Measurements from ENCODE around the gene SLC25A26.
"Not testable (repeated sequence)": the region's sequence is repeated elsewhere in the genome, so short reads cannot be mapped to it uniquely, and the experiment has no call there.

Gene SLC25A26

DNA sequence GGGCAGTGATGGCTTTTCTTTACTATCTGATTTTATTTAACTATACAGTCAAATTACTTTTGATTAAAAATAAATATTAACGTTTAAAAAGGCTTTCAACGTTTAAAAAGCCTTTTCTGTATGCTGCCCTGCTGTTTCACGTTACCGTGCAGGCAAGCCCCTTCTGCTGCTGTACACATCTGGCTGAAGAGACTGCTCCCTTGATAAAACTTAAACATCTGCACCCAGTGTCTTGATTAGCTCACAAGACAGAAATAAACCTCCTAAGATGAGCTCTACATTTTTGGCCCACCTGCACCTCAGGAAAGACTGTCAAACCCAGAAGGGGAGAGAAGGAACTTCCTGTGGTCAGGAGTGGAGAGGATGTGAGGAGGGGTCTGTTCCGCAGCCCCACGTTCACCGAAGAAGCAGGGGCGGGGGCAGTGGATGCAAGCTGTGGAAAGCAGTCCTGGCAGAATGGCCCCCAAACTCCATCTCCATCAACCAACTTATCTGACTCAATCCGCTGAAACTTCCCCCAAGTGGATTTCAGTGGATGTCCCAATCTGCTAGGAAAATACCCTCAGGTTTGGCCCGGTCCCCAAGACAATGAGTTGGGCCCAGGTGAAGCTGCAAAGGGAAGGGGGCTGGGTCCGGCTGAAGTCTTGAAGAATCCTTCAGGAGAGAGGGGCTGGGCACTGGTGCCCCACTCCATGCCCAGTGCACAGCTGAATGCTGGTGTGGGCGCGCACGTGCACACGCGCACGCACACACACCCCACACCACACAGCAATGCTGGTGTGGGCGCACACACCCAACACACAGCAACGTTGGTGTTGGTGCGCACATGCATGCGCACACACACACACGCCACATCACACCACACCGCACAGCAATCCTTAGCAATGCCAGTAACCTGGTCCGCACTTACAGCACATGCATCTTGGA, 191.4 kb downstream of the SLC25A26 start:
- Histone ChIP-seq H3K4me3 (no peak overlapping the region), H3K9me3 (ENCODE audit: low read depth, low read length) (no peaks in the 10 kb centered on the region), H3K27ac (no peak overlapping the region), H3K36me3 (ENCODE audit: insufficient read depth, low read length) (peaks cover 3% of the 10 kb centered on the region; the same call in 1 of the 2 replicates), H3K9ac (ENCODE audit: insufficient read length) (no peak overlapping the region)
- DNase-seq (ENCODE audit: low read depth, low spot score) = no peak
- no peak for TF ChIP-seq EZH2 (IDR thresholded peaks at IDR 0.05)
- TF ChIP-seq POLR2AphosphoS5 (IDR thresholded peaks at IDR 0.05; ENCODE audit: borderline replicate concordance, low read depth, low read length) = no peak
- no peak for TF ChIP-seq FOXP2 (optimal IDR thresholded peaks at IDR 0.05; ENCODE audit: control extremely low read depth, extremely low read length, insufficient read depth)

GRCh38 chr3:66413151-66413751, 192.4 kb downstream of the SLC25A26 start:
- no peak overlapping the region for H3K4me3 ChIP-seq
- TF ChIP-seq EZH2 (IDR thresholded peaks at IDR 0.05) = no peak
- H3K9ac ChIP-seq (ENCODE audit: insufficient read length) = no peak overlapping the region
- H3K27ac ChIP-seq = no peak overlapping the region
- no peaks in the 10 kb centered on the region for H3K9me3 ChIP-seq (ENCODE audit: low read depth, low read length)
- H3K36me3 ChIP-seq (ENCODE audit: insufficient read depth, low read length) = peaks cover 3% of the 10 kb centered on the region; the same call in 1 of the 2 replicates
- no peak for DNase-seq (ENCODE audit: low read depth, low spot score)

DNA sequence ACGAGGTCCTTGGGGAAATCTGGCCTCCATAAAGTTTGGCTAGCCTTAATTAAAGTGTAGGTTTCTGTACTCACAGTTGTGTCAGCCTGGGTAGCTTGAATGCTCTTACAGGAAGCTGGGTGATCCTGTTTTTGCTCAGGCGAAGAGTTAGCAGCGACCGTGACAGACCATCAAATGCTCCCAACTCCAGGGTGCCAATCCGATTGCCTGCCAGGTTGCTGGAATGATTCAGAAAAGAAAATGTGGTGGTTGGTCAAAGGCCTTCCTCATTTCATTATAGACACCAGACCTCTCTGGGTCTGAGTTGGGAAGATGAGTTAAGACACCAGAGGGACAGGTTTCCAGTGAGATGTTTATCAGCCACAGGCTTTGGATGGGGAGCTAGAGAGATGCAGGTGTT, 194.0 kb downstream of the SLC25A26 start:
- no peak overlapping the region for H3K4me3 ChIP-seq
- no peak overlapping the region for H3K9ac ChIP-seq (ENCODE audit: insufficient read length)
- no peak overlapping the region for H3K27ac ChIP-seq
- no peaks in the 10 kb centered on the region for H3K9me3 ChIP-seq (ENCODE audit: low read depth, low read length)
- H3K36me3 ChIP-seq (ENCODE audit: insufficient read depth, low read length) = peaks cover 3% of the 10 kb centered on the region; the same call in 1 of the 2 replicates
- TF ChIP-seq EZH2 (IDR thresholded peaks at IDR 0.05) (no peak), FOXP2 (optimal IDR thresholded peaks at IDR 0.05; ENCODE audit: control extremely low read depth, extremely low read length, insufficient read depth) (no peak), POLR2AphosphoS5 (IDR thresholded peaks at IDR 0.05; ENCODE audit: borderline replicate concordance, low read depth, low read length) (no peak)
- no peak for DNase-seq (ENCODE audit: low read depth, low spot score)

DNA sequence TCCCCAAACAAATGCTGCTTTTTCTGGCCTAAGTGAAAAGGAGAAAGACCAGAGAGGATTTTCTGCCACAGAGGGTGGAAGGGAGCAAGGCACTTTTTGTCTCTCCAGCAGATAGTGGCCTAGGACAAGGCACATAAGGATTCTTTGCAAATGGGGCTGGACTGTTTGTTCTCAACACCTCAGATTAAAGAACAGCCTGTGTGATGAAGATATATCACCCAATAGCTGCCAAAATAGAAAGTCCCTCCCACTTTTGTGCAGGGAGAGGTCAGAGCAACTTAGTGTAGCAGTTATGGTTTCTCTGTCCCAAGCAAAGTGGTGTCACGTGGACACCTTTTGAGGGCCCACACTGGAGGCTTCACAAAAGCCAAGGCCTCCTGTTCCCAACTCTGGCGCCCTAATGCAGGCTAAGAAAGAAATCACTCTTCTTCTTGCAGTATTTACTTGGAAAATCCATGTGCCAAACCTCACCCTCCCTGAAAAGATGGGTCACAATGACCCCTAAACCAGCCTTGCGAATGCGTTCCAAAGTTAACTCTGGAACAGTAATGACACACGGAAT, 195.1 kb downstream of the SLC25A26 start:
- no peak for DNase-seq (ENCODE audit: low read depth, low spot score)
- Histone ChIP-seq H3K9me3 (ENCODE audit: low read depth, low read length) (no peaks in the 10 kb centered on the region), H3K27ac (no peak overlapping the region), H3K9ac (ENCODE audit: insufficient read length) (no peak overlapping the region), H3K36me3 (ENCODE audit: insufficient read depth, low read length) (peaks cover 8% of the 10 kb centered on the region; the same call in 1 of the 2 replicates), H3K4me3 (no peak overlapping the region)
- no peak for TF ChIP-seq FOXP2 (optimal IDR thresholded peaks at IDR 0.05; ENCODE audit: control extremely low read depth, extremely low read length, insufficient read depth)
- TF ChIP-seq EZH2 (IDR thresholded peaks at IDR 0.05) = no peak
- TF ChIP-seq POLR2AphosphoS5 (IDR thresholded peaks at IDR 0.05; ENCODE audit: borderline replicate concordance, low read depth, low read length) = no peak

DNA sequence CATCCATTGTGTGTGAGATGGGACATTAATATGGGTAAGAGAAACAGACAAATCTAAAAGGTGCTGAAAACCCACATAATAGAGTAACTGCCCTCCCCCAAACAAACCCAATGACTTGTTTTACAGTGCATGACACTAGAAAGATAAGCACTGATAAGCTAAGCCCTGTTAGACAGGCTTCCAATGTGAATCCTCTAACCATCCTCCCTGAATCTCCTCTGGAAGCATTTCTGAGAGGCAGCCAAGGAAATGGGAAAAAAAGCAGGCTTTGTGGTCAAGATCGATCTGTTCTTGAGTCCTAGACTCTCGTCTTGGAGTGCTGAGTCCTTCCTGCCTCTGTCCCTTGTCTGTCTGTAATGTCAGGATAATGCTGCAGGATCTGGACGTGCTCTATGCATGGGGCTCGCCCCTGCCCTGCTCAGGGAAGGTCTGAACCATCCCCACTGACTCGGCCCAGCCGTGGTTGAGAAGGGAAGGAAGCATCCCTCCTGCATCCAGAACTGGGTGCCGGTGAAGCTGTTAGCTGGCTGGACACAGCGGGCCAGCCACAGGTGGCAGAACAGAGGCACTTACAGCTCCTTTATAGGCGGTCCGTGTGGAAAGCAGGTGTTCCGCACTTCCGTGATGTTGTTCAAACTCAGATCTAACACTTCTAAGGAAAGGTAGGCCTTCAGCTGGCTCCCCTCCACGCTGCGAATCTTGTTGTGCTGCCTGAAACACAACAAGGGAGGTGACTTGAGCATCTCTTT, 195.9 kb downstream of the SLC25A26 start:
- no peaks in the 10 kb centered on the region for H3K9me3 ChIP-seq (ENCODE audit: low read depth, low read length)
- H3K27ac ChIP-seq = no peak overlapping the region
- no peak for DNase-seq (ENCODE audit: low read depth, low spot score)
- no peak overlapping the region for H3K4me3 ChIP-seq
- peaks cover 8% of the 10 kb centered on the region; the same call in 1 of the 2 replicates for H3K36me3 ChIP-seq (ENCODE audit: insufficient read depth, low read length)
- H3K9ac ChIP-seq (ENCODE audit: insufficient read length) = no peak overlapping the region
- TF ChIP-seq EZH2 (IDR thresholded peaks at IDR 0.05) = no peak
- no peak for TF ChIP-seq POLR2AphosphoS5 (IDR thresholded peaks at IDR 0.05; ENCODE audit: borderline replicate concordance, low read depth, low read length)
- no peak for TF ChIP-seq FOXP2 (optimal IDR thresholded peaks at IDR 0.05; ENCODE audit: control extremely low read depth, extremely low read length, insufficient read depth)

- Histone ChIP-seq H3K27ac (no peak overlapping the region), H3K9ac (ENCODE audit: insufficient read length) (no peak overlapping the region), H3K4me3 (no peak overlapping the region), H3K9me3 (ENCODE audit: low read depth, low read length) (no peaks in the 10 kb centered on the region), H3K36me3 (ENCODE audit: insufficient read depth, low read length) (peaks cover 5% of the 10 kb centered on the region; the same call in 1 of the 2 replicates)
- DNase-seq (ENCODE audit: low read depth, low spot score) = no peak
- TF ChIP-seq FOXP2 (optimal IDR thresholded peaks at IDR 0.05; ENCODE audit: control extremely low read depth, extremely low read length, insufficient read depth) = no peak
- TF ChIP-seq POLR2AphosphoS5 (IDR thresholded peaks at IDR 0.05; ENCODE audit: borderline replicate concordance, low read depth, low read length) = no peak
- no peak for TF ChIP-seq EZH2 (IDR thresholded peaks at IDR 0.05)
Measured at GRCh38 chr3:66418475-66418931, 197.7 kb downstream of the SLC25A26 start.

- no peak for DNase-seq (ENCODE audit: low read depth, low spot score)
- no peak for TF ChIP-seq EZH2 (IDR thresholded peaks at IDR 0.05)
- TF ChIP-seq POLR2AphosphoS5 (IDR thresholded peaks at IDR 0.05; ENCODE audit: borderline replicate concordance, low read depth, low read length) = no peak
- TF ChIP-seq FOXP2 (optimal IDR thresholded peaks at IDR 0.05; ENCODE audit: control extremely low read depth, extremely low read length, insufficient read depth) = no peak
- Histone ChIP-seq H3K4me3 (no peak overlapping the region), H3K9me3 (ENCODE audit: low read depth, low read length) (no peaks in the 10 kb centered on the region), H3K9ac (ENCODE audit: insufficient read length) (no peak overlapping the region), H3K36me3 (ENCODE audit: insufficient read depth, low read length) (peaks cover 5% of the 10 kb centered on the region; the same call in 1 of the 2 replicates), H3K27ac (no peak overlapping the region)
Measured at GRCh38 chr3:66419036-66419435, 198.2 kb downstream of the SLC25A26 start.

DNA sequence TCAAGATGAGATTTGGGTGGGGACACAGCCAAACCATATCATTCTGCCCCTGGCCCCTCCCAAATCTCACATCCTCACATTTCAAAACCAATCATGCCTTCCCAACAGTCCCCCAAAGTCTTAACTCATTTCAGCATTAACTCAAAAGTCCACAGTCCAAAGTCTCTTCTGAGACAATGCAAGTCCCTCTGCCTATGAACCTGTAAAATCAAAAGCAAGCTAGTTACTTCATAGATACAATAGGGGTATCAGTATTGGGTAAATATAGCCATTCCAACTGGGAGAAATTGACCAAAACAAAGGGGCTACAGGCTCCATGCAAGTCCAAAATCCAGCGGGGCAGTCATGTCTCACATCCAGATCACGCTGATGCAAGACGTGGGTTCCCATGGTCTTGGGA, 200.3 kb downstream of the SLC25A26 start:
- H3K36me3 ChIP-seq (ENCODE audit: insufficient read depth, low read length); H3K4me3 ChIP-seq; H3K9ac ChIP-seq (ENCODE audit: insufficient read length); DNase-seq (ENCODE audit: low read depth, low spot score); H3K9me3 ChIP-seq (ENCODE audit: low read depth, low read length); H3K27ac ChIP-seq: not testable (repeated sequence)

DNA sequence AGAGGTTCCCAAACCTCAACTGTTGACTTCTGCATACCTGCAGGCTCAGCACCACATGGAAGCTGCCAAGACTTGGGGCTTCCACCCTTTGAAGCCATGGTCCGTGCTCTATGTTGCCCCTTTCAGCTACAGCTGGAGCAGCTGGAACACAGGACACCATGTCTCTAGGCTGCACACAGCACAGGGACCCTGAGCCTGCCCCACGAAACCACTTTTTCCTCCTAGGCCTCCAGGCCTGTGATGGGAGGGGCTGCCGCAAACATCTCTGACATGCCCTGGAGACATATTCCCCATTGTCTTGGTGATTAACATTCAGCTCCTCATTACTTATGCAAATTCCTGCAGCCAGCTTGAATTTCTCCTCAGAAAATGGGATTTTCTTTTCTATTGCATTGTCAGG, 201.1 kb downstream of the SLC25A26 start:
- H3K36me3 ChIP-seq (ENCODE audit: insufficient read depth, low read length); H3K9ac ChIP-seq (ENCODE audit: insufficient read length); DNase-seq (ENCODE audit: low read depth, low spot score); H3K27ac ChIP-seq; H3K4me3 ChIP-seq; H3K9me3 ChIP-seq (ENCODE audit: low read depth, low read length): not testable (repeated sequence)
